HEK293T (cell line): ENCODE data around the gene MXD1.

Experiments used
- FOXA1 ChIP-seq: fragments of 450-650 bp; IDR thresholded peaks from 2 replicates; pipeline ENCODE4 v1.6.1; 2016; ENCODE audit warnings: mild to moderate bottlenecking
- FOXK2 ChIP-seq: fragments of 450-650 bp; IDR thresholded peaks from 2 replicates; pipeline ENCODE4 v1.6.1; 2016; ENCODE audit warnings: mild to moderate bottlenecking
- FOXM1 ChIP-seq: fragments of 450-650 bp; IDR thresholded peaks from 2 replicates; pipeline ENCODE4 v1.6.1; 2017; ENCODE audit warnings: mild to moderate bottlenecking, borderline replicate concordance
- SP1 ChIP-seq: fragments of 450-650 bp; IDR thresholded peaks from 2 replicates; pipeline ENCODE4 v1.6.1; 2017
- SUZ12 ChIP-seq: fragments of 450-650 bp; IDR thresholded peaks from 2 replicates; pipeline ENCODE4 v1.6.1; 2016; ENCODE audit warnings: mild to moderate bottlenecking
- ZNF384 ChIP-seq: fragments of 450-650 bp; IDR thresholded peaks from 2 replicates; pipeline ENCODE4 v1.6.1; 2016

DNA sequence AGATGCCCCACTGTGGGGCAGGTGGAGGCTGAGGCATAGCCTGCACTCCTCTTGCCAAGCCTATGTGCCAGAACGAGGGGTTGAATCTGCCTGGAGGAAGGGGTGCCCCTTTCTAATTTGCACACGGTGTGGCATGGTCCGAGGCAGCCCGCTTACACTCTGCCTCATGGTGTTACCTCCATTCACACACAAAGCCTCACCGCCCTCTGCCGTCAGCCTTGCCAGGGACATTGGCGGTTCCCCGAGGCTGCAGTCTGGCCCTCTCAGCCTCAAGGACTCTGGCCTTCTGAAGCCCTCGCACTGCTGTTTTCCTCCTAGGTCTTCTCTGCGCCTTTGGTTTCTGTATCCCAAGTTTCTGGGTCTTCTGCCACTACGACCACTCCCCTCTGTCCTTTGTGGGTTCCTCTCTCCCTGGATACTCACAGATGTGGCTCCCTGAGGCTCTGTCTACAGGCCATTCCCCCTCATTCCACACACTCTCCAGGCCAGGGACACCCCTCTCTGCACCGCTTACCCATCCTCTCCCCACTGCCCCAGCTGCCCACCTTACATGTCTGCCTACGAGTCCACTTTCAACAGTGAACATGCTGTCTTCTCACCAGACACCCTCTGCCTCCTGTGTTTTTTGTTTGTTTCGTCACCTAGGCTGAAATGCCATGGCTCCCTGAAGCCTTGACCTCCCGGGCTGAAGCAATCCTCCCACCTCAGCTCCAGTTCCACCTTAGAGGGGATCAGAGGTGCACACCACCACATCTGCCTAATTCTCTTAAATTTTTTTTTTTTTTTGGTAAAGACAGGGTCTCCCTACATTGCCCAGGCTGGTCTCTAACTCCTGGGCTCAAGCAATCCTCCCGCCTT is 54.4 kb downstream of the MXD1 start:
- no peak for TF ChIP-seq SP1
- no peak for TF ChIP-seq FOXM1
- no peak for TF ChIP-seq SUZ12
- TF ChIP-seq ZNF384: no peak
- no peak for TF ChIP-seq FOXA1
- no peak for TF ChIP-seq FOXK2
